ENCODE measurements around the gene TMEM213.

GRCh38 chr7:138801256-138801655, 3.5 kb downstream of the TMEM213 start:
- TF ChIP-seq CTCF (IDR thresholded peaks at IDR 0.05 in 2 of 3, conservative IDR thresholded peaks at IDR 0.05 in 1 of 3; ENCODE audit: borderline replicate concordance in 1 of 3, insufficient read depth in 1 of 3, low read depth in 2 of 3, low read length in 2 of 3) (no peak), YY1 (IDR thresholded peaks at IDR 0.05; ENCODE audit: extremely low read depth, insufficient replicate concordance, low read depth, low read length) (no peak), SIN3A (IDR thresholded peaks at IDR 0.05; ENCODE audit: low read depth) (no peak), POLR2AphosphoS5 (IDR thresholded peaks at IDR 0.05; ENCODE audit: low read depth, low read length) (no peak), SRF (IDR thresholded peaks at IDR 0.05; ENCODE audit: low read depth) (no peak)
